GM18861 (cell line): ENCODE data around the gene PELI2.

Source experiments
- ATAC-seq: cut with Tn5 transposase; IDR thresholded peaks from one replicate; pipeline ENCODE4 v1.9.1; 2021; ENCODE audit not compliant: unreplicated experiment

The PELI2 gene

DNA sequence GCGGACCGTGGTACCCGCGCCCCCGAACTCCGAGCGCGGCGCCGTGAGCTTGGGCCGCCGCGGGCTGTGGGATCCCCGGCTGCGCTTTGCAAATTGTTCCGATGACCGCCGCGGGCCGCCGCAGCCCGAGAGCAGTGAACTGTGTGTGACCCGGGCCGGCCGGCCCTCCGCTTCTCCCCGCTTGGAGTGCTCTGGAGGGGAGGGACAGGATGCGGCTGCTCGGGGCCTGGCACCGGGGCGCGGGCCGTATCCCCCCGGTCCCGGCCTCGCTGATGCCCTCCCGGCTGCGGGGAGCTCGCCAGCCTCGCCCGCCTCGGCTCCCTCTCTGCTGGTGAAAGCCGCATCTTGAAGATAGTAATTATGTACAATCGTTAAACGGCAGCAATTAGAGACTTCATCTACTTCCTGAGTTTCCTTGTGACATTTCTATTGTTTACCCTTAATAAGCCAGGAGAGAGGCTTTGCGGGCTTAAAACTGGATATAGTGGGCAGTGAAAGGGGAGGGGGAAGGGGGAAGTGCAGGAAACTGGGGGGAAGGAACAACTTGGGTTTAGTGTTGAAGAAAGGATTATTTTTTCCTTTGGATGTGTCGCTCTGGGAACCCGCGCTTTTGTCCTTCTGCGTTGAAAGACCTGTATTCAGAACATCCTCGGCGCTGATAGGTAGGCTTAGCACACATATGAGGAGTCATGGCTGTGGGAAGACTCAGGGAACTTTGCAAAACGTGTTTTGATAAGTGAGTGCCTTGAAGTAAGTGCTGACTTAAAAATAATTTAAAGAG lies 1.2 kb downstream of the PELI2 start:
- ATAC-seq = no peak

DNA sequence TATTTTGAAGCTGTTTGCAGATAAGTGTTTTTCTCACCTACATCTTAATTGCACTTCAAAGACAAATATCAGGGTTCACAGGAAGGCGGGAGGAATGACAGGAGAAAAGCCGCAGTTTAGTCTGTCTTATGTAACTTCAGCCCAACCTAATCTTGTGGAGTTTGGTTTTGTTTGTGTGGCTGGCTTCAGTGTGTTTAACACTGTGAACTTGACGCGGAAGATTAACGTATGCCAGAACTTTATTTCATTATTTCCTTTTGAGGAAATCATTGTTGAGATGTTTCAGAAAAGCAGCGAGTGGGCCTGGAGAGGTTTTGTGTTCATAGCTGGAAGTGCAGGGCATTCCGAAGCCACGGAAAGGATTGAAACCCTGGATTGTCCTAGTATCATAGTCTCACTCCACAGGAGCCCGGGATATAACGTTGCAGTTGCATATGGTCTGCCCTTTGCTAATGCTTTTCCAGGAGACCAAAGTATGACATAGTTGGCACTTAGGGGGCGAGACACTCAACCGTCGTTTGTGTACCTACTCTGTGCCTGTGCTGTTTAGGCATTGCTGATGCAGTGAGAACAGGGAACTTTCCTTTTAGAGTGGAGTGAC lies 2.0 kb downstream of the PELI2 start:
- no peak for ATAC-seq

GRCh38 chr14:56121816-56122215 lies 3.6 kb downstream of the PELI2 start:
- no peak for ATAC-seq

DNA sequence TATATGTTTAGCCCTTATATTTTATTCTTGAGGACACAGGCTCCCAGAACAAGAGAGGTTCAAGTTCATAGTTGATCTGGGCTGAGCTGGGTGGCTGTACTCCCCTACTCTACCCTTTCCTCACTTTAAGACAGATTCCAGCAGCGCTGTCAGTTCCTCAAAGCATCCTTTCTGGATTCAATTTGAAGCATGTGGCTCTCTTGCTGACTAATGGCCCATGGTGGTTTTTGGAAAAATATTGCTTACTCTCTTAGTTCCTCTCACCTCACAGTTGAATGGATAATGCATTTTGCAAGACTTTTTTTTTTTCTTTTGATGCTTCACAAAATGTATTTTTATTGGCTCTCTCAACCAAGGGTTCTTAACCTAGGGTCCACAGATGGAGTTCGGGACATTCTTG lies 4.1 kb downstream of the PELI2 start:
- ATAC-seq = no peak

DNA sequence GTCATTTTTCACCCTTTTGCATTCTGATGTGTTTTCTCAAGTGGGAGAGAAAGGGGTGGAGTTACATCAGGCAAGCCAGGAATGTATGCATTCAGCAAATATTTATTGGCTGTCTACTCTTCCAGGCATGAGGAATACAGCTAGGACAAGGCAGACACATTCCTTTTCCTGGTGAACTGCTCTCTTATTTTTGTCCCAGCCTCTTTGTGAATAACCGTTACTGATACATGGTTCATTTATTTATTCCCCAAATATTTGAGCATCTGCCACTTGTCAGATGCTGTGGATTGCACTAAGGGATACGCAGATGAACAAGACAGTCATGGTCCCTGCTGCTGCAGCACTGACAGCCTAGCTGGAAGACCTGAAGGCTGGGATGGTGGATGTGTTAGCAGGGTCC lies 6.1 kb downstream of the PELI2 start:
- no peak for ATAC-seq

DNA sequence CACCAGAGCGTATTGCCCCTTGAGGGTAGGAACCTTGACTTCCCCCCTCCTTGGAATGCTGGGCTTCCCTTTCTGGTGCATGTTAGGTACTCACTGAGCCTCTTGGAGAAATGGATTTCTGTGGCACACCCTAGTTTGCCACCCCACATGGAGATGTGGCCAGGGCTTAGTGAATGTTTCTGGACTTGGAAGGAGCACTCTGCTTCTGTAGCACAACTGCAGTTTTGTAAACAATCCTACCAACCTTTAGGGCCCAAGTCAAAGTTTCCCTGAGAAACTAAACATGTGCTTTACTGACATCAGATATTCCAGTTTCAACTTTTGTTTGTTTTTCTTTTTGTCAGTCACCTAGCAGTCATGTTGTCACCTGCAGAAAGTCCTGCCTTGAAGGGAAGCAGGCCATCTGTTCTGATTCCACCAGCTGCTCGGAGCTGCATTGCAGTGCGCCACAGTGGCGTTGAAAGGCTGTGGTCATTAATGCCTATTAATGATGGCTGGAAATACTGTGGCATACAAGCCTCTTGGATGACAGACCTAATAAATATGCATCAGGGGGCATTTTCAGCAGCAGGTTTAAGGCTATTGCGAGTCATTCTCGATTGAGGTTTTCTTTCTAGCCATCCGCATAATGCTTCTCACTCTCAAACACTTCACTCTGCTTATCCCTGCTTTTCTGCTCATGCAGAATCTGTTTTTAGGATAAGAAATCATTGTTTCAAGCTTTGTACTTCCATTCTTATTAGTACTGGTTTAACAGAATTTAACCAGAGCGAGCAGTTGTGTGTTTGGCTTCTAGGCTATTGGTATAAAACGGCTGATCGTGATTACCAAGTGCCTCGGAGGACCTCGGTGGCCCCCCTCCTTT lies 7.8 kb downstream of the PELI2 start:
- ATAC-seq = no peak

- ATAC-seq = no peak
These were observed 8.4 kb downstream of the PELI2 start for GRCh38 chr14:56126637-56126913.

- ATAC-seq = no peak
These were observed 8.9 kb downstream of the PELI2 start for GRCh38 chr14:56127156-56127555.

GRCh38 chr14:56129092-56129491 lies 10.9 kb downstream of the PELI2 start:
- ATAC-seq = no peak

DNA sequence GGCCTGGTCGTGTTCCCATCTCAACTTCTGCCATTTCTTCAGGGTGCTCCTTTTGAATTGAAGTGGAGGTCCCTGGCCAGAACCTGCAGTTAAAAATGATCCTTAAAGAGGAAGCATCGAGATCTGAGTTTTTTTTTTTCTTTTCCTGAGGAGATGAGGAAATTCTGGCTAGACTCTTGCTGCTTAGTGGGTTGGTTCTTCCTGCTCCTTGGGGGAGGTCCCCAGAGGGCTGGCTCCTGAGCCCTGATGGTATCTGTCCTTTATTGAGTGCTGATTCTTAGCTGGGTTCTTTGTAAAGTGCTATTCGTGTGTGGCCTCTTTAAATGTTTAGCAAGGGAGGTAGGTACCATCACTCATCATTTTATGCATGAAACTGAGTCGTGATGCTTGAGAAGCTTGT lies 11.7 kb downstream of the PELI2 start:
- ATAC-seq = no peak

DNA sequence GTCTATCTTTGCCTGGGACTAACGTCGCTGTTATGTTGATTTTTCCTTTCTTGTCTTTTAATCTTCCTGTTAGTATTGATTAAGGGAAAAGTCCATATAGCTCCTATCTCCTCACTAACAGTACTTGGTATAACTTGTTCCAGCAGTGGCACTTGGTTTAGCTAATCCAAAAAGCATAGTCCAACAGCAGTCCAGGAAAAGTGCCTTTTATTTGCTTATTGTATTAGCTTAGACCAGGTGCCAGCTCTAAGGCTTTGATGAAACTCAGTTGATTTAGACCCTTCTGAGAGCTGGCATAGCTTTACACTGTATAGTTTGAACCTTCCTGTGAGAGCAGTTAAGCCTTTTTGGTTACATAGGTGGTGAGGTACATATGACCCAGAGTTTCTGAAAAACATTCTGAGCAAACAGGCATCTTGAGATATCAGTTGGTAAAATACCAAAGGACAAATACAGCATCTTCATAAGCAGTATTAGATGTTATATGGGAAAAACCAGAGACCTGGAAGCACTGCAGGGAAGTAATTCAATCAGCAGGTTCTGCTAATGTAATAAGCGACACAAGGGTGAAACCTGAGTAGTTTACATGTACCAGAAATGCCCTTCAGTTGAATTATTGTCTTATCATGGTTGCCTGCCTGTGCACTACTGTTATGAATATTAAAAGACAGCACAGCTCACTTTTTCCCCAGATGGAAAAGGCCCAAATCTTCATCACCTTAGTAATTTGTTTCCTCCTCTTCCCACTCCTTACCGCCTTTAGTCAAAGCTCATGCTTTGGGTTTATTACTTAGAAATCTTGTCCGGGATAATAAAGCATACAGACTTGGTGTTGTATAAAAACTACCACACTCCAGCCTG lies 13.0 kb downstream of the PELI2 start:
- ATAC-seq = no peak

GRCh38 chr14:56131865-56132833 lies 13.9 kb downstream of the PELI2 start:
- no peak for ATAC-seq

DNA sequence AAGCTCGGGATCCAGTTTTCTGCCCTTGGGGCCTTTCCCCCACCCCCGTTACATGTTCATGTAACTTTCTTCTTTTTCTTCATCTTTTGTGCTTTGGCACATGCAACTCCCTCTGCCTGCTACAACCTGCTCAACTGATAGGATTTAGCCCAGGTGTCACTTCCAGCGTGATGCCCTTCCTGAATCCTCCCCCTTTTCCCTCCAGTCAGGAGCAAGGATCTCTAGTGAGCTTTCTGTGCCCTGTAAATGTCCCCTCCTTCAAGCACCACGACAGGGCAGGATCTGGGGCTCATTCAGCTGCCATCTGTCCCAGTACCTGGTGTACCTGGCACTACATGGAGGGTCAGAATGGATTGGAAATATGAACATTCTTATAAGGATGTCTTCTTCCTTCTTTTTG lies 15.3 kb downstream of the PELI2 start:
- no peak for ATAC-seq

- ATAC-seq = no peak
These were observed 16.8 kb downstream of the PELI2 start for GRCh38 chr14:56135001-56135400.

DNA sequence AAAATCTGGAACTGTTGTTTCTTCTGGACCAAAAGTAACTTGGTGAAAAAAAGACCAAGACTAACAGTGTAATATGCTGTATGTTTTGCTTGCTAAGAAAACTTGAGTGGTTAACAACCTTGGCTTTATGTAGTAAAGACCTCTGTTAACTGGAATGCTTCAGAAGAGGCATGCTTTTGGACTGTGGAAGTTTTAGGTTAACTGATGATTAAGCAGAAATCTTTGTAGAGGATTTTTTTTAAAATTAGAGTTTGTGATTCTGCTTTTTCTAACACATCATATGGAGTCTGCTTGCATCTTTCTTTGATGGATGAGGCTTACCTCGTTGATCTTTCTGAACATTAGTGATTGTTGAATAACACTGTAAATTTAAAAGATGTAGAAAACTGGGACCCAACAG lies 17.5 kb downstream of the PELI2 start:
- ATAC-seq = no peak

DNA sequence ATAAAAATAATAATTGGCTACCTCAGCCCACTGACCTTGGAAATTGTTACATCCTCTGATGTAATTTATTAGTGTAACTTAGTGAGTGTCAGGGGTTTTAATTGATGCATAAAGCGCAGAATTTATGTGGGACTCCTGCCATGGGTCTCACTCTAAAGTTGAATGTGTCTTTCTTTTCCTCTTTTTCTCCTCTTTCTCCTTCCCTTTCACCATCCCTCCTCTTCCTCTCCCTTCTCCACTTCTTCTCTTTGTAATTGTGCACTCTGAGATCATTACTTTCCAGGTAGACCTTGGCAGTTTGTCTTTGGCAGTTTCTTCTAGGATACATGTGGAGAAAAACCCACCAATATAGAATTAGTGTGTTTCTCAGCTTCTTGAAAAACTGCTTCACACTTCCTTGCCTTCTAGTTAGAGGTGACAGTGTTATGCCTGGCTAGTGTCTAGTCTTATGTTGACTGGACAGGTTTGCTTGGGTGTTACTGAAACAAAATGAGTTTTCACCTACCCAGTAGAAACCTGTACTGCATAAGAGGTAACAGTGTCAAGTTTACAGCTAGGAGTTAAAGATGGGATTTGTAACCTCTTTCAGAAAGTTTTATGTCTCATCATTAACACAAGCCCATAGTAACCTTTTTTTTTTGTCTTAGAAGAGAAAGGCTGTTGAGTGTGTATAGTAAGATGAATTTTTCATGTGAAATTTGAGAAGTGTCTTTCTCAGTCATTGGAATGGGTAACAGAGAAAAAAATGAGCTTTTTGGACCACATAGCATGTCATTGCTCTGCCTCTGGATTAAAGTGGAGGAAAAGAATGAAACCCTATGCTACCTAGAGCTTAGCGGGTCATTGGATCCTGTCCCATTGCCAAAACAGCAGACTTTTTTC lies 18.6 kb downstream of the PELI2 start:
- no peak for ATAC-seq

GRCh38 chr14:56137453-56137807 lies 19.2 kb downstream of the PELI2 start:
- ATAC-seq = no peak

DNA sequence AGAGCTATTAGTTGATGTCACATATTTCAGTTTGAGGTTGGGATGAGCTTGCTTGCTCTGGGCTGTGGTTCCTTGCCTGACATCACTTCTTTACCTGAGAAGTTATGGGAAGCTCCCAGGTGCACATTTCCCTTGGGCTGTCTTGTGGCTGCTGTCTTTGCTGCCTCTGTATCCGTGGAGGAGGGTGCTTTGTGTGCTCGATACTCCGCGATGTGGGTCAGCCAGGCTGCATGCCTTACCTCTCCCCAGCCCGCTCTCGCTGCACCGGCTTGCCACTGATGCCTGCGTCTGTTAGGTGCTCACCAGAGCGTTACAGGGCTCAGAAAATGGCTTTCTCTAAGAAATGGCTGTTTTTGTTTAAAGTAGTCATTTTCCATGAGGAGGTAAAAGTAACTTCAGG lies 19.6 kb downstream of the PELI2 start:
- no peak for ATAC-seq

- no peak for ATAC-seq
These were observed 20.7 kb downstream of the PELI2 start for GRCh38 chr14:56138928-56139327.
